HG03135 (cell line): ENCODE measurements around the gene MRPS35.

ENCODE experiments used
- ATAC-seq: cut with Tn5 transposase; IDR thresholded peaks from one replicate; pipeline ENCODE4 v1.9.1; 2021; ENCODE audit warnings: mild to moderate bottlenecking, moderate library complexity; ENCODE audit not compliant: unreplicated experiment

MRPS35 gene

DNA sequence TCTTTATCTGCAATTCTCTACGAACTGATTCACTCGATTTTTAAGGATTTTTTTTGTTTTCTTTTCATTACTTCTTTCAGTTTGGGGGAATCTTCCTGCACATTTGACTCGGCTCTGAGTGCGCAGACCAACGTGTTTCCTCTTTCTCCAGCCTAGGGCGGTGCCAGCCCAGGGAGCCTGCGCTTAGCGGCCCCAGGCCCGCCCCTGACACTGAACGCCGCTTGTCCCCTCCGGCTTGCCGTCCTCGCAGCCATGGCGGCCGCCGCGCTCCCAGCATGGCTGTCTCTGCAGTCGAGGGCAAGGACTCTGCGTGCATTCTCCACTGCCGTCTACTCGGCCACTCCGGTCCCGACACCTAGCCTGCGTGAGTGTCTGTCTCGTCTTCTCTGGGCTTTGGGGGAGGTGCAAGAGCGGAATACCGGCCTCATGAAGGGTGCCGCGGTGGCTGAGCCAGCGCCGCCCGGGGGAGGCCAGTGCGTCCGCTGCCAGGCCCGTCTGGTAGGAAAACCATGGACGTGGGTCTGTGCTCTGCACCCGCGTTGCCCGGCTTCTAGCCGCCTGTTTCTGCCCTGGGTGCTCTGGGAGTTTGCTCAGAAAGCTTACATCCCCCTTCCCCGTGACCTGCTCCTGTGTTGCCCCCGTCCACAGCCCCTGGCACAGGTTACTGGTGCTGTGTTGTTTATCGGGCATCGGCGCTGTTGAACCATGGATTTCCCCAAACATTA, at the start of gene MRPS35:
Gene MRPS35 (plus strand): TSS at position 241 of the 725 bp plus-strand sequence. CDS start 12 bp downstream, at position 253.
- ATAC-seq = peak; percentile 92

DNA sequence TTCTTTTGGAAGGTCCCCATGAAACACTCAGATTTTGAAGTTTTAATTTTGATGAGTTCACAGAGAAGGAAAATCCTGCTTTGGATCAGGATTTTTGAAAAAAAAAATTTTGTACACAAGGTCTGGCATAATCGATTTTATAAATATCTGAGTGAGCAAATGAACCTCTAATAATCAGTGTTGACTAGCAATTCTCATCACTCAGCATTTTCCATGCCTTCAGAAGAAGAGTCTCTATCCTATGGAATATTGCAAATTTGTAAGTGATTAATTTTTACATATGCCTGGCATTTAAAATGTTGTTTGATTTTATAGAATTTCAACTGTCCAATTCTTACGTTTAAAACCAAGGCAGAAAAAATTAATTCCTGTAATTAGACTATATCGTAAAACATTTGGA, 44.9 kb upstream of the MRPS35 start:
- ATAC-seq = no peak

DNA sequence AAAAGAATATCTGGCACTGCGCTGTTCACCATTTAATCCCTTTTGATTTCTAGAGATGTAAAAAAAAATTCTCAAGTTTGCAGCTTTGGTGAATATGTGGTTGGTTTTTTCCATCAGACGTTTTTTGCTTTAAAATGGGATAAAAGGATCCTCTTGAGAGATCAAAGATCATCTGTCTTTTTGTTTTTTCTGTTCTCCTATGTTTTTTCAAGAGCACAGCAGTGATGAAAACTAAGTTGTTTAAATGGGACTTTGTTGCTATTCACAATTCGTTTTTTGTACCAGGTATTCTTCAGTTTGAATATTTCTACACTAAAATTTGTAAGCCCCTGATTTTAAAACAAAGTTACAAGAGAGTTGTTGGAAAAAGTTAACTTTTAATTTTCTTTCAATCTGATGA, 44.1 kb upstream of the MRPS35 start:
- no peak for ATAC-seq

DNA sequence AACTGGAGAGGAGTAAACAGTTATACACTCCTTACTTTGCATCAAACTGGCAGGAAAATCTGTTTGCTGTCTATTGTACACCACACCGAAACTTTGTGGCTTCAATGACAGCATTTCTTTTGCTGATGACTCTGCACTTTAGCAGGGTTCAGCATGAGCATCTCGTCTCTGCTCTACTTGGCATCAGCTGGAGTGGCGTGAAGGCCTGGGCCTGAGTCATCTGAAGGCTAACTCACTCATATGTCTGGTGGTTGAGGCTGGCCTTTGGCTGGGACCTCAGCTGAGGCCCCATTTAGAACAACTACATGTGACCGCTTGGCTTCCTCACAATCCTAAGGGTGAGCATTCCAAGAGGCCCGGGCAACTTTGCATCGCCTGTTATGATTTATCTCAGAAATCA, 43.1 kb upstream of the MRPS35 start:
- no peak for ATAC-seq

DNA sequence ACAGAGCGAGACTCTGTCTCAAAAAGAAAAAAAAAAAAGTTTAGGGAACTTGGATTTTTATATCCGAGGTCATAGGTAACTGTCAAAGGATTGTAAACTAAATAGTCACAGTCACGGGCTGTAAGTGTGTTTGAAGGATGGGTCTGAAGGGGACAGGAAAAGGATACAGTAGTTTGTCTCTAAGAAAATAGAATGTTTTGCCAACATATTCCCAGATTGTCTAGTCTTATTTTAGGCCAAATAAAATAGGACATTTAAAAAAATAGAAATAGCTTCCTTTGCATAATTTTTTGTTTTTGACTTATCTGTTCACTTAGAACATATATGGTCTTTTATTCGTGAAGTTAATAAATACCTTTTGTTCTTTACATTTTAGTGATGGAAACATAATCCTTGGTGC, 38.6 kb upstream of the MRPS35 start:
- ATAC-seq = no peak

DNA sequence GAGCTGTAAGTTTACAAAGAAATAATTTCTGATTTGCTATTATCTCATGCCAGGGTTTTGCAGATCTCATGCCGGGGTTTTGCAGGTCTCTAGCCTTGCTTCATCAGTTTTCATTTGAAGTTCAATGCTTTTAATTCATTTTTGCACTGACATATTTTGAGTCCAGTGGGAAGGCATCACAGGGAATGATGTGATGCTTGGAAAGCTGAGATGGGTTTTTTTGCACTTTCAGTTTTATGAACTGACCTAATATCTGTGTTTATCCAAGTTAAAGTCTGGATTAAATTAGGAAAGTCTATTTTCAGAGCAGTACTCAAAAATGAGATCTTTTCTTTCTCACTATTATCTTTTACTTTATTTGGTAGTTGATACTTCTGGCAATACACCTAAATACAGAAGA, 38.0 kb upstream of the MRPS35 start:
- no peak for ATAC-seq

DNA sequence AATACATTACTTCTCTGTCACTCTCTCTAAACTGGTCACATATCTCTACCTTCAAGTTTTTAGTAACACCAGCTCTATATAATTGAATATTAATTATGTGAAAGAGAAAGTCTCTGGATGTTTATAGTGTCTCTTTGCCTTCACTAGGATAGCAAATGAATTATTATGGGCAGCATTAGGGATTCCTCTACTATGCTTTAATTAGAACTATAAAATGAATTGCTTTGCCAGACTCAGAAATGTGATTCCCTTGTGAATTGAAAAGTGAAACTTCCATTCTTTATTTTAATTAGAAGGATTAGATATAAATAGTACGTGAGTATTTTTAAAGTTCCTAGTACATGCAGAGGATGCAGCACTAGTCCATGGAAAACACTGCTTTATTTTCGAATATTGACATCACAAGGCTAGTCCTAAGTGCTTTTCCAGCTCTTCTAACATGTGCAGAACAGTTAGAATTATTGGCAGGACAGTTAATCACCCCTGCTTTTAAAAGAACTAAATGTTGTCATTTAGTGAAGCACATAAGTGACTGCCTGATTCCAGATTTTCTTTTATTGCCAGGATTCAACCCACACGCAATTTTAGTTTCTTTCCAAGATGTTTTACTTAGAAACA, 37.4 kb upstream of the MRPS35 start:
- ATAC-seq = no peak

DNA sequence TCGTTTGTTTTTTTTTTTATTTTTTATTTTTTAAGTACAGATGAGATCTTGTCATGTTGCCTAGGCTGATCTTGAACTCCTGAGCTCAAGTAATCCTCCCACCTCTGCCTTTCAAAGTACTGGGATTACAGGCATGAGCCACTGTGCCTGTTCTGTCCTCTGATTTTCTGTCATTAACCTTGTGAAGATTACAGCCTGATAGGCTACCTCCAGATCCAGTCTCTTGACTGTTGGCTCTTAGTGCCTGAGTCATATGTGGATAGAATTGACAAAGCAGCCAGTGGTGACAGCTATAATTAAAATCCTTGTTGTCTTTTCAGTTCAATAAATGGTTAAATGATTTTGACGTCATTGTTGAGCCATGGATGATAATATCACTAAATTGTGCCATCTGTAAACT, 35.6 kb upstream of the MRPS35 start:
- no peak for ATAC-seq

DNA sequence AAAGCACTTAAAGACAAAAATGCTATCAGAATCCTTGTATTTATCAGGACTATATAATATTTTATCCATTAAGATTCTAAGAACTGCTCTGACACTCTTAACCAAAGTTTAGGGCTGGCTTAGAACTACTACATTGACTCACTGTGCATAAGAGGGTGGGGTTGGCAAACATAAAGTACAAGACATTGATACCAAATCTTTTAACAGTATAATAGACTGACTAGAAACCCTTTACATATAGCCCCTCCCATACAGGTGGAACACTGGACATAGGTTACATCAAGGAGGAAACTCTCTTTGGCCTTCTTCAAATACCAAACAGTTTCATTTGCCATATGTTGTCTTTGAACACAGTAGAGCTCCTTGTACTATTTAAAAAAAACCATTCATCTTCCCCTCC, 30.0 kb upstream of the MRPS35 start:
- ATAC-seq = no peak

DNA sequence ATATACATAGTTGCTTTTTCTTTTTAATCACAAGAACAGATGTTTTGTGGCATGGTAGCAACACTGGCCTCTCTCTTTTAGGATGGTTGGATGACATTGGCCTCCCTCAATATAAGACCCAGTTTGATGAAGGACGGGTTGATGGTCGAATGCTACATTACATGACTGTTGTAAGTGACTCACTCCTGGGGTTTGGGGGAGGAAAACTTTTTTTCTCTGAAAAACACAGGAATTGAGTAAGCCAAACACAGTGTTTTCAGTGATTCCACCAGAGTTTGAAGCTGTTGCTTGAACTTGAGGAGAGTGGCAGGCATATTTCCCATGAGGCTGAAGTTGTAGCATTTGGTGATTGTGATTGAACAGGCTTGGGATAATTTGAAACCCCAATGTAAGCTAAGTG, 28.1 kb upstream of the MRPS35 start:
- no peak for ATAC-seq

DNA sequence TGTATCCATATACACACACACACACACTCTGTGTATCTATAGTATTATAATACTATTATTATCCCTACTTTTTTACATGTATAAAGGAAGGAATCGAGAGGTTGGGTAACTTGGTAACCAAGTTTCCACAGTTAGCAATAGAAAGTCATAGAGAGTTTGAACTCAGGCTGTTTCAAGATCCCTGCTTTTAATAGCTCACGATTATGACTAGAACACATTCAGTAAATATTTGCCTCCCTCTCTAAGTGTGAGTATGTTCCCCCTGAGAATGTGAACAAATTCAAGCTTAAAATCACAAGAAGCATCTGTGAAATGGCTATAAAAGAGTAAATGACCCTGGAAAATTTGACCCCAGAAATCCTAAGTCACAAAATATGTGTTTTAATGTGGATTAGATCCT, 25.4 kb upstream of the MRPS35 start:
- no peak for ATAC-seq

DNA sequence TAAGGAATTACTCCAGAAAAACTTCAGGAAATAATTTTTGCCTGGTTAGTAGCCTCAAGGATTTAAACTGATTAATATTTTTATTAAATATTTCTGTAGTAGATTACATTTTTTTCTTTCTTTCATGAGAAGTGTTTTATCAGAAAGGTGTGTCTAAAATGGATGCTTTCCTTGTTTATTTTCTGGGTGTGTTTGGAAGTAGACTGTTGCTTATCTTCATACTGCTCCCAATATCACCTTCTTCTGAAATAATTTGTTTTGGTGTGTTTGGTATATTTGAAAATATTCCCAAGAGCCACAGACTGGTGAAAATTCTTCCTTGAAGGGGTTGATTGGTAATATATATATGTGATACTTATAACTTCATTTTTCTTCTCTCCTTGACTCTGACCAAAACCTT, 24.5 kb upstream of the MRPS35 start:
- ATAC-seq = no peak

DNA sequence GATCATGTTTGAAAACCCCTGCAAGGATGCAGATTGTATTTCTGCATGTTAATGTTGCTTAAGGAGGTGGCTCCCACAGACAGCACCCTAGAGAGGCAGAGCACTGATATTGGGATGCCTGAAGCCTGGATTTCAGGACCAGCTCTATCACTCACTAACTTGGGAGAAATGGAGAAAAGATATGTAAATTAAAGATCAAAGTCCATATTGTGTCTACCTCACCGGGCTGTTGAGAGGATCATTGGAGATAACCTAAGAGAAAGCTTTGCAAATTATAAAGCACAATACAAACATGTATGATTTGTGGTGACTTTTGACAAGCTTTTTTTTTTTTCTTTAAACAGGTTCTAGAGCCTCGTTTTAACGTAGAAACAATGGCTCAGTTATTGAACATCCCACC, 22.0 kb upstream of the MRPS35 start:
- ATAC-seq = no peak

DNA sequence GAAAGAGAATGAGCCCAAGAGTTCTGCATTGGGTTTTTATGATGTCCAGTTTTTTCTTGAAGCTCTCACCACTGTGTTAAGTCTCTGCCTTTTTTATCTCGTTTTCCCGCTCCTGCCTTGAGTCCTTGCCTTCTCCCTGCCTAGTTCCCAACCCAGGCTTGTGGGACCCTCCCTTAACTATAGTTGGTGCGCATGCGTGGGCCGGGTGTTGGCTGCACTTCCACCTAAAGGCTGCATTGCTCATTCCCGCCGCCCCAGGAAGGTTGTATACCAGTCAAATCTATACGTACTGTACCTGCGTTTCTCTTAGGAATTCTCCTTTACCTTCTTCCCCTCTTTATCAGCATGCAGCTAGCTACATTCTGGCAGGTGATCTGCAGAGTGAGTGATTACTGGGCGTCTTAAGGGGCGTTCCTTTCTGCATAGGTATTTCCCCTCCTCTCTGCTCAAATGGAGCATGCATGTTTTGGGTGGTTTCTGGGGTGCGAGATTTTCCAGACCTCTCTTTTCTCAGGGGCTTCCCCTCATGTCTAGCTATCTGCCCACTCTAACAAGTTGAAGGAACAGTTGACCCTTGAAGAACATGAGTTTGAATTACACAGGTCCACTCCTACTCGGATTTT, 21.0 kb upstream of the MRPS35 start:
- no peak for ATAC-seq

DNA sequence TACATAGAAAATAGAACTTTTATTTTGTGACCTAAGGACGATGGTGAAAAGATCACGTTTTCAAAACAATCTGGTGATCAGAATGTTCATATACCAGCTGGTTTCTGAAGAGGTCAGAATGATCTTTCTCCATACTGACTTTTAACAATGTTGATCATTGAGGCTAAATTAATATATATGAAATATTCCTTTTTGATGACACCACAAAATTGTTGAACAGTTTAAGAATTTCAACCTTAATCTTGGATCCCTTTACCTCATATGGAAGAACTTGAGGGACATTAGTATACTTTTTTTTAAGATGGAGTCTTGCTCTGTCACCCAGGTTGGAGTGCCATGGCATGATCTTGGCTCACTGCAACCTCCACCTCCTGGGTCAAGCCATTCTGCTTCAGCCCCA, 17.2 kb upstream of the MRPS35 start:
- no peak for ATAC-seq

DNA sequence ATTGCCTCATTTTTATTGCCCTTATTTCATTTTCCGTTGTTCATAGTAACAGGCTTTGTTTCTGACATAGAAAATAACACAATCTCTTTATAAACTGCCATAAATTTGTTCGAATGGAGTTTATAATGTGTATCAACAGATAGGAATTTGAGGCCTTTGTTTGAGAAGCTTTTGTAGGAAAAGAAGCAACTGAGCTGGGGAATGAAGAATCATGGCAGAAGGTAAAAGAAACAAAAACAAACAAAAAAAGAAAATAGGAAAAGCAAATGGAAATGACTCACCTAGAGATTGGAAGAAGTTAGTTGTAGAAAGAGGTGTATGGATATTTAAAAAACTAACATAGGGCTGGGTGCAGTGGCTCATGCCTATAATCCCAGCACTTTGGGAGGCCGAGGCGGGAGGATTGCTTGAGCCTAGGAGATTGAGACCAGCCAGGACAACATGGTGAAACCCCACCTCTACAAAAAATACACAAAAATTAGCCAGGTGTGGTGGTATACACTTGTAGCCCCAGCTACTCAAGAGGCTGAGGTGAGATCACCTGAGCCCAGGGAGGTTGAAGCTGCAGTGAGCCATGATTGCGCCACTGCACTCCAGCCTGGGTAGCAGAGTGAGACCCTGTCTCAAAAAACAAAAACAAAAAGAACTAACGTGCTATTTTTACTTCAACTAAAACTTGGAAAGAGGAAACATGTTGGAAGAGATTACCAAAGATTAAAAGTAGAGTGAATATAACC, 14.9 kb upstream of the MRPS35 start:
- ATAC-seq = no peak

DNA sequence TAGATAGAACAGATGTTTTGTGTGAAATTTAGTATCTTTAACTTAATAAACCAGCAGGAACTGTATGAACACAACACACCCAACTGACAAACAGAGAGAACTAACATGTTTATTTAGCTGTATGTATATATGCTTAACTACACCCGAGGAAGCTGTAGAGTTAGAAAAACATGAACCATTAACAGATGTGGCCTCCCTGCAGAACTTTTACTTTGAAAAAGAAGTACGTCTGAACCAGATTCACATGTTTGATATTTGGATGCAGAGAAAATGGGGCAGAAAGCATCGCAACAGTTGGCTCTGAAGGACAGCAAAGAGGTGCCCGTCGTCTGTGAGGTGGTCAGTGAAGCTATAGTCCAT, 14.4 kb upstream of the MRPS35 start, which contains the start of gene REP15:
Gene REP15 (plus strand): TSS at position 155 of the 360 bp plus-strand sequence. CDS start 116 bp downstream, at position 271.
- no peak for ATAC-seq

DNA sequence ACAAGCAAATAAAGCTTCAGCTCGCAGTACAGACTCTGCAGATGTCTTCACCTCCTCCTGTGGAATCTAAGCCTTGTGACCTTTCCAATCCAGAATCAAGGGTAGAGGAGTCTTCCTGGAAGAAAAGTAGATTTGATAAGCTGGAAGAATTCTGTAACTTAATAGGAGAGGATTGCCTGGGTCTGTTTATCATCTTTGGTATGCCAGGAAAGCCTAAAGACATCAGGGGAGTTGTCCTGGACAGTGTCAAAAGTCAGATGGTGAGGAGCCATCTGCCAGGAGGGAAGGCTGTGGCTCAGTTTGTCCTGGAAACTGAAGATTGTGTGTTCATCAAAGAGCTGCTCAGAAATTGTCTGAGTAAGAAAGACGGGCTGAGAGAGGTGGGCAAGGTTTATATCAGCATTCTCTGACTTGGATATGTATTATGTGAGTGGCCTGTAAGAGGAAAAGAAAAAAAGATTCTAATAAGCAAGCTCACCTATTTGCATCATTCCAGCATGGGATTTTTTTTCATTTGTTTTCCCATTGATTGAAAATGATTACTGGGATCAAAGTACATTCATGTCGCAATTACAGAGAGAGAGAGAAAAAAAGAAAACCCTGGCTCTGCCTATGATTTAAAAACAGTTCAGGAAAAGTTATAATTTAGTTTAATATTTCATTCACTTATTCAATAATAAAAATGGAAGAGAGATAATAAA, 13.6 kb upstream of the MRPS35 start:
- ATAC-seq = no peak

DNA sequence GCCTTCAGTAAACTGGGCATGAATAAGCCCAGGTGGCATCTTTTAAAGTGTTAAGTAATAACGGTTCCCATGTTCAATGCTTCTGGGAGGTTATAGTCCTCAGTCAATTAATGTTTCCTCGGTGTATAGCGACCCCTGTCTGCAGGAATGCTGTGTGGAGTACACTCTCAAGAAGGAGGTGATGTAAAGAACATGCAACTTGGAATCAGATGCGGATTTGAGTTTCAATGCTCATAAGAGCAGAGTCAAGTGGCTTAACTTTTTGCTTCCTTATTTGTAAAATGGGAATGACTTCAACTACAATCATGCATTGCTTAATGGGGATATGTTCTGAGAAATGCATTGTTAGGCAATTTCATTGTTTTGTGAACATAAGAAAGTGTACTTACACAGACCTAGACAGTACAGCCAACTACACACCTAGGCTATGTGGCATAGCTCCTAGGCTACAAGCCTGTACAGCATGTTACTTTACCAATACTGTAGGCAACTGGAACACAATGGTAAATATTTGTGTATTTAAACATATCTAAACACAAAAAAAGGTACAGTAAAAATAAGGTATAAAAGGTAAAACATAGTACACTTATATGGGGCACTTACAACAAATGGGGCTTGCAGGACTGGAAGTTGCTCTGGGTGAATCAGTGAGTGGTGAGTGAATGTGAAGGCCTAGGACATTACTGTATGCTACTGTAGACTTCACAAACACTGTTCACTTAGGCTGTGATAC, 6.7 kb upstream of the MRPS35 start:
- peak; percentile 90 for ATAC-seq

DNA sequence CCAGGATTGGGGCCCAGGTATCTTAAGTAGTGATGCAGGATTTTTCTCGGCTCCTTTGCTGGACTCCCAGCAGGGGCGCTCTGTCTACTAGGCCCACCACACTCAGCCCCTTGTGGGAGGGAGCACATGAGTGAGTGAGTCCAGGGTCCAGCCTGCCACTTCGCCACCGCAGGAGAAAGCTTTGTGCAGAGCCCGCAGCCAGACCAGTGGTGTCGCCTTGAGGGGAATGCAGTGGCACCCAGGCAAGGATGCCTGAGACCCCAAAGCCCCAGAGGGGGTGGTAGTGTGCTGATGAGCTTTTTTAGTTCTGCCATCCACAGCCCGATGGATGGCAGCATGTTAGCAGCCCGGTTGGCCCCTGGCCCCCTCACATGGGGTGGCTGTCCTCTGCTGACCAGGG, 5.4 kb upstream of the MRPS35 start:
- no peak for ATAC-seq
